ENCODE measurements around the gene RALY.
"Not testable (repeated sequence)": the region's sequence is repeated elsewhere in the genome, so short reads cannot be mapped to it uniquely, and the experiment has no call there.

Gene RALY

DNA sequence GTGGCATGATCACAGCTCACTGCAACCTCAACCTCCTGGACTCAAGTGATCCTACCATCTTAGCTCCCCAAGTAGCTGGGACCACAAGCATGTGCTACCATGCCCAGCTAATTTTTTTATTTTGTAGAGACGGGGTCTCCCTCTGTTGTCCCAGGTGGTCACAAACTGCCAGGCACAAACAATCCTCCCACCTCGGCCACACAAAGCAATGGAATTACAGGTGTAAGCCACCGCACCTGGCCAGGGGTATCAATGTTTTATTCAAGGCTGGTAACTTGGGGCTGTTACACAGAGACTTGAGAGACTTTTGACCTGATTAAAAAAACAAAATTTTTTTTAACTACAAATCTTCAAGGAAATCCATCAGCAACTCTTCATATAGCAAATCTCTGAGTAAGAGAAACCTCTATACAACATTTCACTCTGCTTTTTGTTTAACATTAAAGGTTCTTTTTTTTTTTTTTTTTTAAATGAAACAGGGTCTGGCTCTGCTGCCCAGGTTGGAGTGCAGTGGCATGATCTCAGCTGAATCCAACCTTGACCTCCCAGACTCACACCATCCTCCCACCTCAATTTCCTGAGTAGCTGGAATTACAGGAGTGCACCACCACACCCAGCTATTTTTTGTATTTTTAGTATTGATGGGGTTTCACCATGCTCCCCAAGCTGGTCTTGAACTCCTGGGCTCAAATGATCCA is 112.4 kb downstream of the RALY start:
- DNase-seq (ENCODE audit: low read depth in 2 of 2), result no peak

DNA sequence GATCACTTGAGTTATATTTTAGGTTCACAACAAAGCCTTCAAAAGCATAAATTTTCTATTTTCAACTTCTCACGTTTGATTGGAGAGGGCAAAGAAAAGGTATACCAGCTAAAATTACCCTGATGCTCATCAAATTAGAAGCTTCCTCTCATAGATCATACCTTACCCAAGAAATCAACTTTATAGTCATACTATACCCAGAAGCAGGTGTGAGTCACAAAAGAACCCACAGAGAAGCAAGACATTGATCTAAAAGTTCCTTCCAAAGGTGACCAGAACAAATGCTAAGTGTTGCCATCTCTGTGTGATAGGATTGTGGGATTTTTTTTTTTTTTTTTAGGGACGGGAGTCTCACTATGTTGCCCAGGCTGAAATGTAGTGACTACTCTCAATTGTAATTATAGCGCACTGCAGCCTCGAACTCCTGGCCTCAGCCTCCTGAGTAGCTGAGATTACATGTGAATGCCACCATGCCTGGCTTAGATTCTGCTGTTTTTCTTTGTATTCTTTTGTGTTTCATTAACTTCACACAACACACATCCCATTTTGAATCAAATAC is 115.0 kb downstream of the RALY start:
- DNase-seq (ENCODE audit: low read depth in 2 of 2), result no peak

DNA sequence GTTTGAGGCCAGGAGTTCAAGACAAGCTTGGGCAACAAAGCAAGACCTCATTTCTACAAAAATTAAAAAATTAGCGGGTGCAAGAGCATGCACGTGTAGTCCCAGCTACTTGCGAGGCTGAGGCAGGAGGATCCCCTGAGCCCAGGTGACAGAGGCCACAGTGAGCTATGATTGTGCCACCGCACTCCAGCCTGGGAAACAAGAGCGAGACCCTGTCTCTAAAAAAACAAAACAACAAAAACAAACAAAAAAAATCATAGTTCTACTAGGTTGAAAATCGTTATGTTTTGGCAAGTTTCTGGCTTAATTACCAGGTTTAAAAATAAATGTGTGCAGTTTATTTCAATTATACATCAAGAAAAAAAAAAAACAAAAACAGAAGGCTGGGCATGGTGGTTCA is 115.7 kb downstream of the RALY start:
- DNase-seq (ENCODE audit: low read depth in 2 of 2), result no peak

DNA sequence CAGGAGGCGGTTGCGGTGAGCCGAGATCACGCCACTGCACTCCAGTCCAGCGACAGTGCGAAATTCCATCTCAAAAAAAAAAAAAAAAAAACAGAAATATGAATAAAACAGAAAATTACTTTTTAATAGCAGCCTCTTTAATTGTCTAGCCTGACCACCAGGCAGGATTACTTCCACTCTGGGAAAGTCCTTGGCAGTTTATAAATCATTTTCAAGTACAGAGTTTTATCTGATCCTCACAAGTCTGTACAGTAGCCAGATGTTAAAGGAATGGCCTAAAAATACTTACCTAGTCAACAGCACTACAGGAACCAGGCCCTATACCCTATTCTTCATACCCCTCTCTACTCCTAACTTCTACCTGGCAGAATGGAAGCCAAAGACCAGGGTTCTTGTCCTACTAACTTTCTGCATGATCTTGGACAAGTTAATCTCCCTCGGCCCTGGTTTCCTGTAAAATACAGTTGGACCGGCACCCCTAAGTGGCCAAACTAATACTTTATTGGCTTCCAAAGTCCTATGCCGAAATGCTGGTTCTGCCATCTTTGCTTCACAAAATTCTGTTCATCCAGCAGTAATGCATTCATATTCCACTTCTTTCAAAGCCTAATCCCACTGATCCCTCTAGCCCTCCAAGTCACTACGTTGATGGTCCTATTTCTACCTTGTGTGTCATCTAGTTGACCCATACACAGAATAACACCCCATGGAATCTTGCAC is 116.5 kb downstream of the RALY start:
- no peak for DNase-seq (ENCODE audit: low read depth in 2 of 2)

DNA sequence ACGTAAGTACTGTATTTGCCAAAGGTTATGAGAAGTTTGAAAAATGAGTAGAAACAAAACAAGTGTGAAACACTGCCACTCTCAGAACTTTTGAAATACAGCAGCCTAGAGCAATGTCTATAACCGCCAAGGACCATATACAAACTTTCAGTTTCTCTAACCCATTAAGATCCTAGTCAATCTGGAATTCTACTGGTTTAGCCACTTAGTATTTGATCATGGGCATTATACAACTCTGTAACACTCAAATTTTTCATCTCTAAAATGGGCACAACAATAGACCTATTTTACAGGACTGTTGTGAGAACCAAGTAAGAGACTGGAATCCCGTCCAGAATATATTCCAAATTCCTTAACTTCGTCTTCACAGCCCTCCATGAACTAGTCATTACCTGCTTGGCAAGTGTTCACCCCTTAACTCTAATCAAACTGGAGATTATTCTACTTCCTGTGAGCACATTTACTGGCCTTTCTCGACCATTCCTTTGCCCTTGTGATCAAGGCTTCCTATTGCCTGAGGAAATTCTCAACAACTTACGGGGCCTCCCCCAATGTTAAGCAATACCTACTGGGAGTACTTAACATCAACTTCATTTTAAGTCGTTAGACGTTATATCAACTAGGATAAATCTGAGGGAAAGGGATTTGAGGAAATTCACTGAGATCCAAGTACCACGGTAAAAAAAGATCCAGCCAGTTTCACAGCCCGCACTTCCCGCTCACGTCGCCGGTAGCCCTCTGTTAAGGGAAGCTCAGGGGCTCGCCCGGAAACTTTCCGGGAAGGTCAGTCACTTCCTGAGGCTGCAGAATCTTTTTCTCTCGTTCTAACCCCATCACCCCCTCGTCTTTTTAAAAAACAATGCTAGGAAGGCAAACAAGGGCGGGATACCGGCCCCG is 117.3 kb downstream of the RALY start:
- DNase-seq (ENCODE audit: low read depth in 2 of 2), result no peak

DNA sequence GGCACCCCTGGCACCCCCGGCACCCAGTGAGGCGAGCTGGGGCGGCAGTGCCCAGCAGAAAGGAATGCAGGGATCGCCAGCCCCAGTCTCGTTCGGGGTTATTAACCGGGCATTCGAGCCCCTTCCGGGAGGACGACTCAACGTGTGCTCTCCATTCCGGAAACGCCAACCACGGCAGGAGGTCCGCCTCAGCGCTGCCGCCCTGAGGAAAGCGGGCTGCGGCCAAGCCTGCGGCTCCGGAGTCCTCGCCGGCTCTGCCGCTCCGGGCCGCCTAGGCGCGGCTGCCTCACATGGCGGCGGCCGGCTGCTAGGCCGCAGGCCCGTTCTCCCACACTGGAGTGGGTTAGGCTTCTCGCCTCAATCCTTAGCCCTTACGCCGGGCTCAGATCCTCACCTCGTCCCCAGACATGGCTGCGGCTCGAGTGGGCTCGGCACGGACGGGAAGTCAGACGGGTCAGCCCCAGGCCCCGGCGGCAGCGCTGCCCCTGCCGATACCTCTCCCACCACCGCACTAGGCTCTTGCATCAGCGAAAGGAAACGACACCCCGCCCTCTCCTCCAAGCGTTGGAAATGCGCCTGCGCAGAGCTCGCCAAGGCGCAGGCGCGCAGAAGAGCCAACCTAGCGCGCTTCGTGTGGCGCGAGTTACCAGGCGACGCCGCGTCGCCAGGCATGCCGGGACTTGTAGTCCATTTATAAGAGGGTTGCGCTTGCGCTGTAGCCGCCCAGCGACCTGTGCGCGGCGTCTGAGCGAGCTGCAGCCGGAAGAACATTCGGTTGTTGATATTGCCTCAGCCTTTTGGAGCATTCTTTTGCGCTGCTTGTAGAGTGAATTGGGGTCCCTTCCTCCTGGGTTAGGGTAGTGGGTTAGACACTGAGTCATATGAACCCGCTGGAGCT is 118.2 kb downstream of the RALY start, which contains the start of gene EIF2S2:
Gene EIF2S2 (minus strand): TSS at position 542 of the 898 bp plus-strand sequence. CDS start 133 bp downstream, at position 409.
- peak; percentile 84 to 92 for DNase-seq (ENCODE audit: low read depth in 2 of 2)

DNA sequence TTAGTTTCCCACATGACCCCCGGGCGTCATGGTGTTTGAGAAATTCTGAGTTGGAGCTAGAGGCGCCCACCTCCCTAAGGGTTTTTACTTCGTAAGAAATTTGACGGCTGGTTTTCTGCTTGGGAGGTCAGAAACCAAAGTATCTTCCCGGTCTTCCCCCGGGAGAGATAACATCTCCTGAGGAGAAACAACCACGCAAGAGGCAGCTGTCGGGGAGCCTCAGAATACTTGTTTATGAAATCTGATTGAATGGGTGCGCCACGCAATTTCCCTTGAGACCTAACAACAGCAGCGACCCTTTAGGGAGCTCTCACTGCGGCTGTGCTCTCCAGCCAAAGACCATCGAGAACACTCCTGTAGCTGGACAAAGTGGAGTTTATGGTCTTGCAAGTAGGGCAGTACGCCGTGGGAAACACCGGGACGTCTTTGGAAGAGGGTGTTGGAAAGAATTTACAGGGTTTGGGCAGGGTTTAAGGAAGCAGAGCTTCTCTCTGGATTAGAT is 118.9 kb downstream of the RALY start:
- DNase-seq (ENCODE audit: low read depth in 2 of 2), result no peak

DNA sequence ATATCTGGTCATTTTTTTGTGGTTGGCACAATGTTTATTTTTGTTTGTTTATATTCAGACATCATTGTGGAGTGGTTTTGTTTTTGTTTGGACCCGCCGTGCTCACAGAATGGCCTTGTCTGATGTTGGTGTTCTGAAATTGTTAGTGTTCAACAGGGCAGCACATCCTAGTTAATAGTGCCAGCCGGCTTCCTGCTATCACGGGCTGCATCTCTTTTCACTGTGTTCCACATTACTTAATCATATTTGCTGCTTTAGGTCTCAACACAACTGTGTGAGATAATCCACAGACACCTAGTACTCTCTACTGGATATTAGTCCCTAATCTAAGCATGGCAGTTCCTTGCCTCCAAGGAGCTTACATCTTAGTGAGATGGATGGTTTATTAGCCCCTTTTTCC is 121.1 kb downstream of the RALY start:
- DNase-seq (ENCODE audit: low read depth in 2 of 2), result no peak

DNA sequence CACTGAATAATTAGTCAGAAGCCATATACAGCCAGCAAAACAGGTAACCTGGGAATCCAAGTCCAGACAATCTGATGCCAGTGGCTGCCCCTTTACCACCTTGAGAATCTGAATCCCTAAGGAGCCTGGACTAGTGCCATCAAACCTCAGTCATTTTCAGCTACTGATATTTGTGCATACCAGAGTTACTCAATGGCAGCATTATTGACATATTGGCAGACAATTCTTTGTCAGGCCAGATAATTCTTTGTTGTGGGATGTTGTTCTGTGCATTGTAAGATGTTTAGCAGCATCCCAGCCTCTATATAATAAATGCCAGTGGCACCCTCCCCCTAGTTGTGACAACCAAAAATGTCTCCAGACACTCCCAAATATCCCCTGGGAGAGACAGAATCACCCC is 121.5 kb downstream of the RALY start:
- no peak for DNase-seq (ENCODE audit: low read depth in 2 of 2)

DNA sequence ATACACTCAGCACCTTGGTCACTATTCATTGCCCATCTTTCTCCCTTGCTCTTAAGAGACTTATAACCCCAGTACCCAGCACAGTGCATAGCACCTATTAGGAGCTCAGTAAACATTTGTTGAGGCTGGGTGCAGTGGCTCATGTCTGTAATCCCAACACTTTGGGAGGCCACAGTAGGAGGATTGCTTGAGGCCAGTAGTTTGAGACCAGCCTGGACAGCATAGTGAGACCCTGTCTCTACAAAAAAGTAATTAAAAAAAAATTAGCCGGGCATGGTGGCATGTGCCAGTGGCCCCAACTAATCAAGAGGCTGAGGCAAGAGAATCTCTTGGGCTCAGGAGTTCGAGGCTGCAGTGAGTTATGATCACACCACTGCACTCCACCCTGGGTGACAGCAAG is 126.5 kb downstream of the RALY start:
- DNase-seq (ENCODE audit: low read depth in 2 of 2), result no peak

DNA sequence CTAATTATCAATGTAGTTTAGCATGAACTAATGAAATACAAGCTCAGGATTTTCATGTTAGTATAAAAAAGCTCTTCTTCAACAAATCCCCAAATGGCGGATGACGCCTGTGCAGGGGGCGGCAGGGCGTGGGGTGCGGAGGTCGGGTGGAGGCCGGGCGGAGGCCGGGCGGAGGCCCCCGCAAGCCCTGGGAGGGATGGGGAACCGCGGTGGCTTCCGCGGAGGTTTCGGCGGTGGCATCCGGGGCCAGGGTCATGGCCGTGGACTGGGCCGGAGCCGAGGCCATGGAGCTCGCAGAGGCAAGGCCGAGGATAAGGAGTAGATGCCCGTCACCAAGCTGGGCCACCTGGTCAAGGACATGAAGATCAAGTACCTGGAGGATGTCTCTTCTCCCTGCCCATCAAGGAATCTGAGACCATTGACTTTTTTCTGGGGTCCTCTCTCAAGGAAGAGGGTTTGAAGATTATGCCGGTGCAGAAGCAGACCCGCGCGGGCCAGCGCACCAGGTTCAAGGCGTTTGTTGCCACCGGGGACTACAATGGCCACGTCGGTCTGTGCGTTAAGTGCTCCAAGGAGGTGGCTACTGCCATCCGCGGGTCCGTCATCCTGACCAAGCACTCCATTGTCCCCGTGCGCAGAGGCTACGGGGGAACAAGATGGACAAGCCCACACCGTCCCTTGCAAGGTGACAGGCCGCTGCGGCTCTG is 128.7 kb downstream of the RALY start:
- no peak for DNase-seq (ENCODE audit: low read depth in 2 of 2)

DNA sequence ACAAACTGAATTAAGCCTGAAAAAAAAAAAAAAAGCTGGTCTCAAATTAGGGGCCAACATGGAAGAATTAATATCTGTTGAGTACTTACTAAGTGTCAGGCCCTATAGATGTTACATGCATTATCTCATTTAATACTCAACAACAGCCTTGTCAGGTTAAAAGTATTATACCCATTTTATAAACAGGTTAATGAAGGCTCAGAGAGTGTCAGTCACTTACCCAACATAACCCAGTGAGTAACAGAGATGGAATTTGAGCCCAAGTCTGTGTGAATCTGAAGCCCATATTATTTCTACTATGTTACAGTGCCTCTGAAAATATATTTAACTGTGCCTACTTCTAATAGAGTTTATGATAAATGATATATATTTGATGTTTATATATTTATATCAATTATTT is 129.6 kb downstream of the RALY start:
- DNase-seq (ENCODE audit: low read depth in 2 of 2), result no peak

DNA sequence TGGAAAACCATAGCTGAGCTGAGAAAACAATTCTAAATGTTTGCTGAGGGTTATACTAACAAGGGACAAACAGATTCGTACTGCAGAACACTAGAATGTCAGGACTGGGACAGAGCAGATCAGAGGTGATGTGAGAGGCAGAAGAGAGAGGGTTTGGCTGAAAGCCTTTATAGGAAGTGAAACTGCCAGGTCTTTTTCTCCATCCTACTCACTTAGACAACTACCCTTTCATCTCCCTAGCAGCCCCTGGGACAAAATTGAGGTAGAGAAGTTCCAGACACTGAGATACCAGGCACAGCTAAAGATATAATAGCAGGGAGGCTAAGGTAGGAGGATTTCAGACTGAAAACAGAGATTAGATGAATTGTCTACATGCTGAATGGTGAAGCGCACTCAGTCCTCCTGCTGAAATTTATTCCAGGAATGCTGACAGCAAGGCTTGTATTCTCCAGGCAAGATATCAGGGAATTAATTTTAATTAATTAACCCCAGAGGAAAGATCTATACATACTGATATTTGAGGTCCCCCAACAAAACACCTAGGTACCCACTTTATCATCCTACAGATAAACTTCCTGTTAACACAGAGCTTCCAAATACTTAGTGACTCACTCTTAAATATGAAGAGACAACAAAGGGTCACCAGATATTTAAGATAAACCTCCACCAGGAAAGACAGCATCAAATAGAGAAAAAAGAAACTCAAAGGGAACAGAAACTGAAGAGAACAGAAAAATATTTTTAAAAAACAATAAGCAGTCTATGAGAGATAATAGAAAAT is 130.9 kb downstream of the RALY start:
- no peak for DNase-seq (ENCODE audit: low read depth in 2 of 2)

DNA sequence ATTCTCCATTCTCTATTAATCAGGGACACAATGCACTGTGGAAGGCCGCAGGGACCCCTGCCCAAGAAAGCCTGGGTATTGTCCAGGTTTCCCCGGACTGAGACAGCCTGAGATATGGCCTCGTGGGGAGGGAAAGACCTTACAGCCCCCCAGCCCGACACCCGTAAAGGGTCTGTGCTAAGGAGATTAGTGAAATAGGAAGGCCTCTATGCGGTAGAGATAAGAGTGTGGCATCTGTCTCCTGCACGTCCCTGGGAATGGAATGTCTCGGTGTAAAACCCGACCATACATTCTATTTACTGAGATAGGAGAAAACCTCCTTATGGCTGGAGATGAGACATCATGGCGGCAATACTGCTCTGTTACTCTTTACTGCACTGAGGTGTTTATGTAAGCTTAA is 134.1 kb downstream of the RALY start:
- no peak for DNase-seq (ENCODE audit: low read depth in 2 of 2)

DNA sequence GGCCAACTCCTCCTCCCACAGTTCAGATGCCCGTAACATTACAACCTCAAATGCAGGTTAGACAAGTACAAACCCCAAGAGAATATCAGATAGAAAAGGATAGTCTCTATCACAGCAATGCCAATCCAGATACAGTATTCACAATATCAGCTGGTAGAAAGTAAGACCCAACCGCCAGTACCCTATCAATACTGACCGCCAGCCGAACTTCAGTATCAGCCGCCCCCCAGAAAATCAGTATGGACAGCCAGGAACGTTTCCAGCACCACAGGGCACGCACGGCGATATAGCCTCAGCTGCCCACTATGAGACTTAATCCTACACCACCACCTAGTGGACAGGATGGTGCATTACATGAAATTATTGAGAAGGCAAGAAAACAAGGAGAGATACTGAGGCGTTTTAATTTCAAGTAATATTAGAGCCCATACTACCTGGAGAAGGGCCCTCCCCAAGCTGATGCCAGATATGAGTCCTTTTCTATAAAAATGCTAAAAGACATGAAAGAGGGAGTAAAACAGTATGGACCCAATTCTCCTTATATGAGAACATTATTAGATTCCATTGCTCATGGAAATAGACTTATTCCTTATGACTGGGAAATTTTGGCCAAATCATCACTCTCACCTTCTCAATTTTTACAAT is 135.9 kb downstream of the RALY start:
- peak; percentile 7 to 12 for DNase-seq (ENCODE audit: low read depth in 2 of 2)

DNA sequence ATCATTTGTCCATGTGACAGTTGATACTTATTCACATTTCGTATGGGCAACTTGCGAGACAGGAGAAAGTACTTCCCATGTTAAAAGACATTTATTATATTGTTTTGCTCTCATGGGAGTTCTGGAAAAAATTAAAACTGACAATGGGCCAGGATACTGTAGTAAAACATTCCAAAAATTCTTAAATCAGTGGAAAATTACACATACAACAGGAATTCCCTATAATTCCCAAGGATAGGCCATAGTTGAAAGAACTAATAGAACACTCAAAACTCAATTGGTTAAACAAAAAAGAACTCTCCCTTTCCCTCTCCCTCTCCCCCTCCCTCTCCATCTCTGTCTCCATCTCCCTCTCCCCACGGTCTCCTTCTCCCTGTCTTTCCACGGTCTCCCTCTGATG is 137.8 kb downstream of the RALY start:
- no peak for DNase-seq (ENCODE audit: low read depth in 2 of 2)

DNA sequence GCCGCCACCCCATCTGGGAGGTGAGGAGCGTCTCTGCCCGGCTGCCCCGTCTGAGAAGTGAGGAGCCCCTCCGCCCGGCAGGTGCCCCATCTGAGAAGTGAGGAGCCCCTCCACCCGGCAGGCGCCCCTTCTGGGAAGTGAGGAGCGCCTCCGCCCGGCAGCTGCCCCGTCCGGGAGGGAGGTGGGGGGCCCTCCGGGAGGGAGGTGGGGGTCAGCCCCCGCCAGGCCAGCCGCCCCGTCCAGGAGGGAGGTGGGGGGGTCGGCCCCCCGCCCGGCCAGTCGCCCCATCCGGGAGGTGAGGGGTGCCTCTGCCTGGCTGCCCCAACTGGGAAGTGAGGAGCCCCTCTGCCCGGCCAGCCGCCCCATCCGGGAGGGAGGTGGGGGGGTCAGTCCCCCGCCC is 138.8 kb downstream of the RALY start:
- DNase-seq (ENCODE audit: low read depth in 2 of 2), result not testable (repeated sequence)

DNA sequence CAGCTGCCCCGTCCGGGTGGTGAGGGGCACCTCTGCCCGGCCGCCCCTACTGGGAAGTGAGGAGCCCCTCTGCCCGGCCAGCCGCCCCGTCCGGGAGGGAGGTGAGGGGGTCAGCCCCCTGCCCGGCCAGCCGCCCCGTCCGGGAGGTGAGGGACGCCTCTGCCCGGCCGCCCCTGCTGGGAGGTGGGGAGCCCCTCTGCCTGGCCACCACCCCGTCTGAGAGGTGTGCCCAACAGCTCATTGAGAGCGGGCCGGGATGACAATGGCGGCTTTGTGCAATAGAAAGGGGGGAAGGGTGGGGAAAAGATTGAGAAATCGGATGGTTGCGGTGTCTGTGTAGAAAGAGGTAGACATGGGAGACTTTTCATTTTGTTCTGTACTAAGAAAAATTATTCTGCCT is 139.2 kb downstream of the RALY start:
- DNase-seq (ENCODE audit: low read depth in 2 of 2), result not testable (repeated sequence)

DNA sequence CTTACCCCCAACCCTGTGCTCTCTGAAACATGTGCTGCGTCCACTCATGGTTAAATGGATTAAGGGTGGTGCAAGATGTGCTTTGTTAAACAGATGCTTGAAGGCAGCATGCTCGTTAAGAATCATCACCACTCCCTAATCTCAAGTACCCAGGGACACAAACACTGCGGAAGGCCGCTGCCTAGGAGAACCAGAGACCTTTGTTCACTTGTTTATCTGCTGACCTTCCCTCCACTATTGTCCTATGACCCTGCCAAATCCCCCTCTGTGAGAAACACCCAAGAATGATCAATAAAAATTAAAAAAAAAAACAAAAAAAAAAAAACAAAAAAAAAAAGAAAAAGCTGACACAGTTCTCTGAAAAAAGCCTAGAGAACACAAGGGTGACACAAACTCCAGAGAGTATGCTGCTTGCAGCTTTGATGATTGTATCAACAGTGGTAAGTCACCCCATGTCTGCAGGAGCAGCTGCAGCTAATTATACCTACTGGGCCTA is 139.7 kb downstream of the RALY start:
- not testable (repeated sequence) for DNase-seq (ENCODE audit: low read depth in 2 of 2)
